GM10248 (cell line): Measurements from ENCODE around the gene DOCK10.

Experiments
- CTCF ChIA-PET: fragments of 300-600 bp; sonication (Branson Sonifier 250); formaldehyde crosslinking; extraction: SDS; loops from one replicate; lab custom pipeline; 2021; ENCODE audit warnings: antibody characterized with exemption; lab: Yijun Ruan, JAX
- POLR2A ChIA-PET: fragments of 350-650 bp; sonication (Branson Sonifier 250); formaldehyde crosslinking; extraction: SDS; loops from one replicate; lab custom pipeline; 2020; ENCODE audit warnings: antibody characterized with exemption; lab: Yijun Ruan, JAX
- DNase-seq: peaks from one replicate; pipeline ENCODE4 v3.0.0; 2012; ENCODE audit errors: extremely low spot score
- TF ChIP-seq, protein P1 (sequence below): IDR thresholded peaks from 2 replicates; pipeline ENCODE4 v1.5.1; 2012; ENCODE audit warnings: mild to moderate bottlenecking, low read depth; ENCODE audit errors: extremely low read depth, missing control alignments, control extremely low read depth

DOCK10 gene

DNA sequence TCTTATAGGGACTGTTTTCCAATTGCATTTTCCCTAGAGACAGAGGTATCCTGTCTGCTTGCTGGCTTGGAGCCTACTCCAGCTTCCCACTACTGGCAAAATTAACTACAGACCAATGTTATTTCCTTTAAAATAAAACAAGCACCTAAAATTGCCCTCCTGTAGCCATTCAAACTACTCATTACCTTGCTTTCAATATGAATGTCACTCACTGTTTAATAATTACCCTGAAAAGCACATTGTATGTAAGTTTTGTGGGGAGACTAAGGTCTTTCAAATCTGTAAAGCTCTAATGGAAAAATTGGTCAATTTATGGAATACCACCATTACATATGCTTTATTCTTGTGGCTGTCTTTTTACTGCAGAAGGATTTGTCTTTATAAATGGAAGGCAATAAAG, 87.3 kb downstream of the DOCK10 start:
- ChIA-PET POLR2A (no interaction called here), CTCF (interaction anchor here (1.3 to 1.9 kb wide), 2 partner anchors 9 to 67 kb away, joined by 3 to 5 read pairs; no protein-coding TSS in a partner anchor)
- DNase-seq, result no peak
- TF ChIP-seq, protein P1, sequence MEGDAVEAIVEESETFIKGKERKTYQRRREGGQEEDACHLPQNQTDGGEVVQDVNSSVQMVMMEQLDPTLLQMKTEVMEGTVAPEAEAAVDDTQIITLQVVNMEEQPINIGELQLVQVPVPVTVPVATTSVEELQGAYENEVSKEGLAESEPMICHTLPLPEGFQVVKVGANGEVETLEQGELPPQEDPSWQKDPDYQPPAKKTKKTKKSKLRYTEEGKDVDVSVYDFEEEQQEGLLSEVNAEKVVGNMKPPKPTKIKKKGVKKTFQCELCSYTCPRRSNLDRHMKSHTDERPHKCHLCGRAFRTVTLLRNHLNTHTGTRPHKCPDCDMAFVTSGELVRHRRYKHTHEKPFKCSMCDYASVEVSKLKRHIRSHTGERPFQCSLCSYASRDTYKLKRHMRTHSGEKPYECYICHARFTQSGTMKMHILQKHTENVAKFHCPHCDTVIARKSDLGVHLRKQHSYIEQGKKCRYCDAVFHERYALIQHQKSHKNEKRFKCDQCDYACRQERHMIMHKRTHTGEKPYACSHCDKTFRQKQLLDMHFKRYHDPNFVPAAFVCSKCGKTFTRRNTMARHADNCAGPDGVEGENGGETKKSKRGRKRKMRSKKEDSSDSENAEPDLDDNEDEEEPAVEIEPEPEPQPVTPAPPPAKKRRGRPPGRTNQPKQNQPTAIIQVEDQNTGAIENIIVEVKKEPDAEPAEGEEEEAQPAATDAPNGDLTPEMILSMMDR, result no peak

DNA sequence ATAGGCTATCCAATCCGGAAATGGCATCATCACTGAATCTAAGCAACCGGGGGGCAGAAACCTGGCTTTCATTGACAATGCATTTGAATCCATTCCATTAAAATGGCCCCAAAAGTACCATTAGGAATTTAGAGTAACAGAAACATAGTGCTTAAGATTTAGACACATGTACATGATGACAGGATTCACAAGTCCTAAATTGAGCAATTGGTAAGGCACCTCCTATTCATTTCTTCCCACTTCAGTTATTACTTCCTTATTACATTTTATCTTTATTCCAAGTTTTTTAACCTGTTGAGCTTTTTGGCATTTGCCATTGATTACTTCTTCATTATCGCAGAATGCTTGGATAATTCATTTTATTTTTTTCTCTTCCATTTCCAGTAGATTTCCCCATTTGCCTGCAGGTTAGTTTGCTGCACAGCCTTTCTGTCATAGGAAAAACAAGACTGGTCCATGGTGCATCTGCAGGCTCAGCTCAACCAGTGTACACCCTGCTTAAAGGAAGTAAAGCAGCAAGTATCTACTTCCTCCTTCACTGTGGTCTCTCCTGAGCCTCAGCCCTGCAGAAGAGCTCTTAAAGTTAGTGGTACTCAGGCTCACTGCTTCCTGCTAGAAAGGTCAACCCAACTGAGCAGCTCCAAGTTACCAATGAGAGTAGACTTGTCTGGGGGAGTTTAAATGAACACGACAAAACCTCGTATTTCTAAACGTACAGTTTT, 89.2 kb downstream of the DOCK10 start:
- TF ChIP-seq, protein P1, result no peak

DNA sequence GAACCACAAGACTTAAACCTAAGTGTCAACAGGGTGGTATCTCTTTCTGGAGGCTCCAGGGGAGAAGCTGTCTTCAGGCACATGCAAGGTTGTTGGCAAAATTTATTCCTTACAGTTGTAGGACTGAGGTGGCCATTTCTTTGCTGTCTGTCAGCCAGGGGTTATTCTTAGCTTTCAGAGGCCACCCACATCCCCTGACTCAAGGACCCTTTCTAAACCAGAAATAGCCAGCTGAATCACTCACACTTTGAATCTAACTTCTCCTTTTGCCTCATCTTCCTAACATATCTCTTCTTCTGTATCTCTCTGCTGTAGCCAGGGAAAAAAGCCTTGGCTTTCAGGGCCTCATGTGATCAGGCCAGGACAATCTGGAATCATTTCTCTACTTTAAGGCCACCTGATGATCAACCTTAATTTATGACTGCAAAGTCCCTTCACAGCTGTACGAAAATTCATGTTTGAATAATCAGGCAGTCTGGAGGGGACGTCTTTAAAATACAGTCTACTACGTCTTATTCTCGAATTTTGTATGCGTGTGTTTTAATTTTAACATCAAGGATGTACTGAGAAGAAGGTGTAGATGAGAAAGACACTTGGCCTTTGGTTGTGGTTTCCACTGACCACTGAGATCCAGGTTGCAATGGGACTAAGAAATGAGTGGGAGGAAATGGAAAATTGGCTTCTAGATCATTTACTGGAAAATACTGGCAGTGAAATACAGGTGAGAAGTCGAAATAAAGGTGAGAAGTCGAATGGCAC, 90.4 kb downstream of the DOCK10 start:
- POLR2A ChIA-PET, result no interaction called here
- peak; percentile 34 for DNase-seq
- CTCF ChIA-PET, result interaction anchor here (1.1 to 4.1 kb wide), 4 partner anchors 8 to 49 kb away, joined by 3 to 21 read pairs (median 4); no protein-coding TSS in a partner anchor

More for the DNA sequence above, 89.2 kb downstream of the DOCK10 start:
- DNase-seq, result peak; percentile 63
- CTCF ChIA-PET, result no interaction called here
- POLR2A ChIA-PET, result interaction anchor here (0.6 kb wide), 1 partner anchor 9 kb away, joined by 6 read pairs; no protein-coding TSS in a partner anchor

DNA sequence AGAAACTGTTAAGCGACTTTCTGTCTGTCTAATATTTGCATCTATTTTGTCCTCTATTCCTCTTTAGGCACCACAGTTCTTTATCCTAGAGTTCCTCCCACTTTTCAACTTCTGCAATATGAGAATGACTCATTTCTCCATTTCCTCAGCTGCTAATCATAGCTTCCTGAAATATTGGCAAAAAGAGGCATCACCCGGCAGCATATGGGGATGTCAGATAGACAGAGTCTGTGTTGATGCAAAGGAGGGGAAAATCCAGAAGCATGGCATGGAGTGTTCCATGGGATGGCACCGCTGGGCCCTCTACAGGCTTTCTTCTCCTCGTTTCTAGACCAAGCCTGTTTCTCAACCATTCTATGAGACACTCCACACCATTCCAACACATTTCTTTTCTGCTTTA, 93.4 kb downstream of the DOCK10 start:
- TF ChIP-seq, protein P1, result no peak
- DNase-seq, result no peak
- ChIA-PET CTCF (interaction anchor here (0.6 to 4.1 kb wide), 7 partner anchors 8 to 168 kb away, joined by 3 to 21 read pairs (median 4); no protein-coding TSS in a partner anchor), POLR2A (no interaction called here)

More for the DNA sequence above, 90.4 kb downstream of the DOCK10 start:
- TF ChIP-seq, protein P1, result no peak

DNA sequence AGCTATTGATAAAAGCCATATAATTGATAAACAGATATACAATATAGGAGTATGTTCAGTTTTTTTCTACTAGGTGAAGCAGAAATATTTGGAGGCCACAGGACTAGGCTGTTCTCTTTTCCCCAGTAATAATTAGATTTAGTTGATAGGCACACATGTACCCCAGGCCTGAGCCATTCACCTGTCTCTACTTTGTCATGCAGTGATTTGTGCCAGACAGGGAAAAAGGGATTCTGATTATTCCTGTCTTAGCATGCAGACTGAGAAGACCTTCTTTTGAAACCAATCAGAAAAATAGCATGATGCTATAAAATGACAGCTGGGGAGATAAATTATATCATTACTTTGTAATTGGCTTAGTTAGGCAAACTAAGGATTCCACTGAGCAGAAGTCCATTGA, 94.3 kb downstream of the DOCK10 start:
- CTCF ChIA-PET, result interaction anchor here (1.4 to 3.6 kb wide), 4 partner anchors 10 to 54 kb away, joined by 3 to 11 read pairs (median 4); no protein-coding TSS in a partner anchor
- no peak for DNase-seq
- POLR2A ChIA-PET, result no interaction called here
- TF ChIP-seq, protein P1, result no peak

DNA sequence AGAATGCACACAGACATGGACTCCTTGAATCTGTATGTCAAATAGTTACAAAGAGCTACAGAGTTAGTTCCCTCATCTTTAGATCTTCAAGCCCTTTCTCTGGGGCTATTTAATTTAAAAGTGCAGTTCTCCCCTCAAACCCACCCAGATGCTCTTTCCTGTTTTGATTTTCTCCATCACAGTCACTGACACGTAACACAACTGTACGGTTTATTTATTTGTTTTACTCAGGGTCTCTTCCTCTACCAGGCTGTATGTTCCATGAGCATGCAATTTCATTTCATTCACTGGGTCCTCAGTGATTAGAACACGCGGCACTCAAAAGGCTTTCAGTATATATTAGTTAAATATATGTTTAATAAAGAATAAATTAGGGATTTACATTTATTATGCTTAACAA, 94.7 kb downstream of the DOCK10 start:
- POLR2A ChIA-PET, result no interaction called here
- CTCF ChIA-PET, result interaction anchor here (1.0 to 3.6 kb wide), 2 partner anchors 13 to 55 kb away, joined by 3 to 11 read pairs; no protein-coding TSS in a partner anchor
- DNase-seq, result no peak
- TF ChIP-seq, protein P1, result no peak
